HG03520 (cell line): ENCODE data around the gene TAS2R8.
"Not testable (repeated sequence)": the region's sequence is repeated elsewhere in the genome, so short reads cannot be mapped to it uniquely, and the experiment has no call there.

Source experiments
- ATAC-seq: cut with Tn5 transposase; IDR thresholded peaks from one replicate; pipeline ENCODE4 v1.9.1; 2021; ENCODE audit warnings: mild to moderate bottlenecking, moderate library complexity; ENCODE audit not compliant: unreplicated experiment

Gene TAS2R8, protein sequence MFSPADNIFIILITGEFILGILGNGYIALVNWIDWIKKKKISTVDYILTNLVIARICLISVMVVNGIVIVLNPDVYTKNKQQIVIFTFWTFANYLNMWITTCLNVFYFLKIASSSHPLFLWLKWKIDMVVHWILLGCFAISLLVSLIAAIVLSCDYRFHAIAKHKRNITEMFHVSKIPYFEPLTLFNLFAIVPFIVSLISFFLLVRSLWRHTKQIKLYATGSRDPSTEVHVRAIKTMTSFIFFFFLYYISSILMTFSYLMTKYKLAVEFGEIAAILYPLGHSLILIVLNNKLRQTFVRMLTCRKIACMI

DNA sequence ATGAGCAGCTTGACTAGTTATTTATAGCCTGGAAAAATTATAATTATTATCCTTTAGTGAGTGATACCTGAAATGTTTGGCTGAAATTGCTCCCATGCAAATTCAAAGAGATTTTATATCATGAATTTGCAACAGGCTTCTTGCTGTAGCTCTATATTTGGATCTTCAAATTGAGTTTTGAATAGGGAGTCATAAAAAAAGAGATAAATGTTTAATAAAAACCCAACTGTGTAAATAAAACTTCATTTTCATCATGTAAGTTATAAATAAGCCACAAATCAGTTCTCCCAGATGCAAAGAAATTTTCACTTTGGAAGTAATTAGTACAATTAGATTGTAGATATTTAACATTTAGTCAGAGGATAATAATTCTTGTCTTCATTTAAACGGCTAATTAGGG, at the start of gene TAS2R8:
Gene TAS2R8 (minus strand): TSS at position 101 of the 400 bp plus-strand sequence. CDS start 306 bp downstream, outside the sequence.
- no peak for ATAC-seq

DNA sequence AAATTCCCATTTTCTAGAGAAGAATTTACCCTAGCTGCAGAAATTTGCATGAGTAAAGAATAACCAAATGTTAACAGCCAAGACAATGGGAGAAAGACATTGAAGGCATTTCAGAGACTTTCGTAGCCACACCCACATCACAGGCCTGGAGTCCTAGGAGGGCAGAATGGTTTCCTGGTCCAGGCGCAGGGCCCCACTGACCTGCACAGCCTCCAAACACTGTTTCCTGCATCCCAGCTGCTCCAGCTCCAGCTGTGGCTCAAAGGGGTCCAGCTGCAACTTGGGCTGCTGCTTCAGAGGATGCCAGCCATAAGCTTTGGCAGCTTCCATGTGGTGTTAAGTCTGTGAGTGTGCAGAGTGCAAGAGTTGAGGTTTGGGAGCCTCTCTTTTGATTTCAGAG, 48.7 kb upstream of the TAS2R8 start:
- ATAC-seq: no peak

DNA sequence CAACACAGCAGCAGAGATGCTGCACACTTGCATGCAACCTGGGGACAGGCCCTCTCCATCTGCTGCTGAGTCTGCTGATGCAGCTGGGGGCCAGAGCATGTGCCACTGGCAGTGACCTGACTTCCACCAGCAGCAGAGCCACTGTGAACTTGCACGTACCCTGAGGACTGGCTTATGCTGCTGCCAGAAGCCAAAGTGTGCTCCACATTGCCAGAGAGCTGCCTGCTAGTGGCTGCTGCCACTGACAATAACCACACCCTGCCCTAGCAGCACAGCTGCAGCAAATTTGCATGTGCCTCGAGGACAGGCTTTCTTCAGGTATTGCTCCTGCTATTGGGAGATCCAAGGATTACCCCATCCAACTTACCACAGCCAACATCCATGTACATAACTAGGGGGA, 46.7 kb upstream of the TAS2R8 start:
- ATAC-seq: no peak

DNA sequence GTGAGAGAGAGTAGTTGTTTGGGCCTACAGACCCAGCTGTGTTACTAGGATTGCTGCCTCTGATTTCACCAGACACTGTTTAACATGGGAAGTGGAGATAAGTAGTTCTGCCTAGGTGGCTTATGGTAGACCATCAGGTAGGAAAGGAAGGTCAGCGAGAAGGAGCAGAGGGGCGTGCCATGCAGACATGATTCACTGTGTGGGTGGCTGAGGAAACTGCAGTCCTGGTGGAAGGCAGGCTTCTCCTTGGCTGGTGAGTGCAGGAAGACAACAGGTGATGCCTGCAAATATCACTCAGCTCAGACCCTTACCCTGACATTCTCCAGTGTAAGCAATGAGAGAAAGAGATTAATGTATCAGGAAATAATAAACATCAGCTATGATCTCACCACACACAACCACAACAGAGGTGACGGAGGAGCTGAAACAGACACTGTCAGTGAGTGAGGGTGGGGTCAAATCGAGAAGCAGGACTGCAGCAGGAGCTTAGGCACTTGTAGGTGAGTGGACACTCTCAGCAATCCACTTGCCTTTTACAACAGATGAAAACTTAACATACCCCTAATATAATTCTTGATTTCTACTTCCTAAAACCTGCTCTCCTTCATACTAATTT, 44.3 kb upstream of the TAS2R8 start:
- no peak for ATAC-seq

DNA sequence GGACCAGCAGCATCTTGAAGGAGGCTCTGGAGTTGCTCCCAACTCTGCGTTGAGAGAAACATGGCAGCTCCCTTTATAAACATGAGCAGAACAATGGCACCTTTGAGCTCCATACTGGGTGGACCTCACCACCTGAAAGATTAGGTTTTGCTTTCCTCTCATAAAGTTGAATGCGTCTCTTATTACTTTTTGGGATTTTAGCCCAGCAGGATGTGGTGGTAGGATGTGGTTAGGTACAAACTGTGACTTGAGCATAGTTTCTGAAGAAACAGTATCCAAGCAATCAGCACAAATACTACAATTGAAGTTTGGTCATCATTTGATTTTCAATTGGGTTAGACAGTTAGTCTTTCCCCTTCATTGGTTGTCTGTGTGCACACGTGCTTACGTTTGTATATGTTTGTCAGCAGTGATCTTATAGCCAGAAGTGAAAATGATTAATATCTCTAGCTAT, 42.4 kb upstream of the TAS2R8 start, which contains the start of gene PRR4:
Gene PRR4 (minus strand): TSS at position 51 of the 454 bp plus-strand sequence. CDS start 38 bp downstream, at position 13.
- ATAC-seq: no peak

DNA sequence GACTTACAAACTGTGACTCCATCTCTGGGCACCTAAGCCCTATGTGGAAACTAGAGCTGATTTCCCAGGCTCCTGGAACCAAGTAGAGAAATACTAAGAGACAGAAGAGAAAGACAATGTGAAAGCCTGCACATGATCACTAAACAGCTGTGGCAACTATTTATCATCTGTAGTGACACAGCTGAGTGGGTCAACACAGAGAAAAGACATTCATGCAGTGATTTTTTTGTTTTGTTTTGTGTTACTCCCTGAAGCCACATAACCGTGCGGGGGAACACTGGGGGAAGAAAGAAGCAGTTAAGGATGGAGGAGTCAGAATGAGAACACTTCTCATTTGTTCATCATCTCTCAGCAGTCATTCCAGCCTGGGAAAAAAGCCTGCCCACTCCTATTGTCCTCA, 40.7 kb upstream of the TAS2R8 start:
- no peak for ATAC-seq

DNA sequence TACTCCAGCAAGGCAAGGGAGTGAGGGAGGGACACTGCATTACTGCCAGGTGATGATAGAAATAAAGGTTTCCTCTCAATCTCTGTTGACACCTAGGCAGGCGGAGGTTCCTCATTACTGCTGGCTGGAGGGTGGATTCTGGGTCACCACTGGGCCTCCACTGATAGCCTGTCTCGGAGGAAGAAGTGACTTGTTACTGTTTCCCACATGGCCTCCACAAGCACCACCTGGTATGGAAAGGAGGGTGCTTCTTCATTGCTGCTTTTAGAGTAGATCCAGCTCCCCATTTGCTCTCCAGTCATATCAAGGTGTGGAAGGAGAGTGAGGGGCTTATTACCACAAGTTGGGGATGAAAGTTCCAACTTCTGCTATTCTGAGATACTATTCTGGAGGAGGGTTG, 35.8 kb upstream of the TAS2R8 start:
- ATAC-seq: no peak

DNA sequence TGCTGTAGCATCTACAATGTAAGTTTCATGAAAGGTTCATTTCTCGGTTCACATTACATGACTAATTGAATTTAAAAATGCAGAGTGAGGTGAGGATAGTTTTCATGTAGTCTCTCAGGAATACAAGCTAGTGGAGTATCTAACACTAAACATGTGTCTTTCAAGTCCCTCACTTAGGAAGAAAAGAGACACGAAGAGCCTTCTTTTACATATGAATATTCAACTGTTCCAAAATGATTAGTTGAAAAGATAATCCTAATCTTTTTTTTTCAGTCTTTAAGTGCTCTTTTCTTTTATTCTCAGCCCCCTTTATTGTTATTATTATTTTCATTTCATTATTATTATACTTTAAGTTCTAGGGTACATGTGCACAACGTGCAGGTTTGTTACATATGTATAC, 31.4 kb upstream of the TAS2R8 start:
- no peak for ATAC-seq

DNA sequence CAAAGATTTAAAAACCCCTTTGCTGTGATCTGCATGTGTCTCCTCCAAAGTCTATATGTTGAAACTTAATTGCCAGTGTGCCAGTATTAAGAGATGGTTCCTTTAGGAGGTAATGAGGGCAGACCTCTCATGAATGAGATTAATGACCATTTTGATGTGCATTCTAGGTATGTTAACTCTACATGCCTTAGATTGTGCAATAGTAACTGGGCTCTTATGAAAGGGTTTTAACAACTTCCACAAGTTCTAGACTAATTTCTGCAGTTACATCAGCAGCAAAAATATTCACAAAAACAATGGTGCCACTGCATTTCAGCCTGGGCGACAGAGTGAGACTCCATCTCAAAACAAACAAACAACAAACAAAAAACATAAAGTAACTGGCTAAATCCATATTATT, 22.9 kb upstream of the TAS2R8 start:
- no peak for ATAC-seq

DNA sequence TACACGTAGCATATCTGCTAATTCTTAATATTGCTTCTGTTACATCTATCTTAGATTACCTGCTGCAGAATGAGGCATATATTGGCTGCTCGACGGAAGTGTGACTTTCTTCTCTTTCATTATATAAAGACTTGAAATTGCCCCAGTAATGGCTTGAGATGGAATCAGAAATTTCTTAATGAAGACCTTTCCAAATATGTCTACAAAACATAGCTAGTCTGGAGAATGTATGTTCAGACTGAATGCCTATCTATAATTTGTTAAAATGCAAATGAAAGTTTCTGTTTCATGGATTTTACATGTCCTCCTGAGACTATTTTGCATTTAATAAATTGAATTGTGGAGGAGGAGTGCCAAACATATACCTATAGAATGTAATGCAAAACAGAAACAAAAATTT, 19.2 kb upstream of the TAS2R8 start, which contains the start of gene TAS2R10:
Gene TAS2R10 (minus strand): TSS at position 101 of the 400 bp plus-strand sequence. CDS start 89 bp downstream, at position 12.
- no peak for ATAC-seq

DNA sequence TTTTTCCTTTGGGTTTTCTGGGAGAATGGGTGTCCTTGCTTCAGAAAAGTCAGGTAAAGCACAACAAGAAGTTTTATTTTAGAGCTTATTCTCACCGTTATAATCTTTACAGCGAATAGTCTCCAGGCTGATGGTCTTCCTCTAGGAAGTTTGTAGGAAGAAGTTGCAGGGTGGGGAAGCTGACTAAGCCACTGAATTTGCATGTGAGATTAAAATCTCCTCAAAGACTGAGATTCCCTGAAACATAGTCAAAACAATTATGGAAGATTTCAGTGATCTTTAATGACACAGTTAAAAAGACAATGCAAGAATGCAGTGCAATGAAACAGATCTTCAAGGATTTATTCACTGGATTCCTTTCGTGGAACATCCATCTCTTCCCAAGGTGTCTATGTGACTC, 17.9 kb upstream of the TAS2R8 start:
- no peak for ATAC-seq

DNA sequence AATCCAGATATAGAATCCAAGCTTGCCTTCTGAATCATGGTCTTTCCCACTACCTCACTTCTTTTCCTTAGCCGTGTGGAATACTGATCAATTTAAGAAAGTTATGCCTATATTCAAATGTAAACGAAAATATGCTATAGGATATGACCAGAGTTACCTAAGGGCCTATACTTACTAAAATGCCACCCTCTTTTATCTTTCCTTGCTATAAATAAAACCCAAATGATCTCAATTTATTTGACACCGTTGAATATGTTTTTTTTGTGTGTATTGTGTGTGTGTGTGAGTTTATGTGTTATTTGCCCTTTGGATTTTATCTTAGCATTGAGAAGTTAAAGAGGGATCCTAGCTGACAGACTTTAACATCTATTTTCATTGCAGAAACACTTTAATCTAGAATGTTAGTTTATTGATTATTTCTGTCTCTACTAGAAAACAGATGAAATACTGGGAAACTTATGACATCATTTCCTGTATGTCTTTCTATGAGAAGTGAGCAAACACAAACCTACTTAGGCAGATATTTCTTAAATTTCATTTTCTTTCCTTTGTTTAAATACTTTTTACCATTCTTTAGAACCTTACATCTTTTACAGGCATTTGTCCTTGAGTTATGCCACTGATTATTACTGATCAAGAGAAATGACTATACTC, 4.9 kb upstream of the TAS2R8 start:
- no peak for ATAC-seq

DNA sequence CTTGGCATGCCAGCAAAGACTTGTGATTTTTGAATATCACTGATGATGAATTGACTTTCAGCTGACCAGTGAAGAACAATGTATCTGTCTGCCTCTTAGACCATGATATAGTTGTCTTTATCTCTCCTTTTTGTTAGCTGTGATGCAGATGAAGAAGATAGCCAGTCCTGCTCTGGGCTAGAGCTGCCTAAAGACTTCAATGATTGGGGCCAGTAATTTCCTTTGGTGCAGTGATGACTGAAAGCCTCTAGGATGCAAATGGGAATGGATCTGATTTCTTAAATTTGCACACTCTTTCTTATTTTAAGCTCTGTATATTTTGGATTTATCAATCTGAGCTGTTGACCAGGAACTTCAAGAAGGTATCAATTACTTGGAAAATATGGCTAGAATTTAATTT, 3.0 kb upstream of the TAS2R8 start, which contains the start of gene TAS2R9:
Gene TAS2R9 (minus strand): TSS at position 101 of the 400 bp plus-strand sequence. CDS start 93 bp downstream, at position 8.
- ATAC-seq: no peak

DNA sequence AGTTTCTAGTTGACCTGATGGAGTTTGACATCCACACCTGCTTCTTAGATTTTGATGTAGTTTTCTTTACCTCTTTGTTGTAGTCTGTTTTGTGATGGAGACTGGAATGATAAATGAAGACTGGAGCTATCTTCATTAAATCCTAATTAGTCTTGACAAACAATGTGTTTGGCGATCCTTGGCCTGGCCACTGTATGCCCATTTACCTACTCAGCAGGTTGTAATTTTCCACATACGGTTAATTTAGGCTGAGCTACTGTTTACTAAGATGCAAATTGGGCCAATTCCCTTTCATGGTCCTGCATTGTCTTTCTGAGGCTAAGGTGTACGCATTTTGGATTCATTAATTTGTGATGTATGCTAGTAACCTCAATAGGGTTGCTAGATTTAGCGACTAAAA, 4.5 kb downstream of the TAS2R8 start, which contains the start of gene TAS2R7:
Gene TAS2R7 (minus strand): TSS at position 41 of the 400 bp plus-strand sequence. CDS start 57 bp downstream, outside the sequence.
- ATAC-seq: no peak

DNA sequence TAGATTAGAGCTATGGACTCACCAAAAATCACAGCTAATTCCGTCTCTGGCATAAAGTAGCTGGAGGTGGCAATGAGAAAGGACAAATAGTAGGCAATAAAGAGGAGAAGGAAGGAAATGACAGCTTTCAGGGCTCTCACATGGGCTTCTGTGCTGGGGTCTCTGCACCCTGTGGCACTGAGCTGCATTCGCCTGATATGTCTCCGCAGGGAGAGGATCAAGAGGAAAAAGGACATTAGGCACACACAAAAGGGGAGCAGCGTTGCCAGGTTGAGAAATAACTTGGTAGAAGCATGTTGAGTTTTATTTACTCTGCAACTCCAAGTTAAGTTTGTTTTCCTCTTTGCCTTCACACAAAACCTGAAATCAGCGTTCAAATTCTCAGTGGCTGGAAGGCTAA, 5.3 kb downstream of the TAS2R8 start:
- no peak for ATAC-seq

DNA sequence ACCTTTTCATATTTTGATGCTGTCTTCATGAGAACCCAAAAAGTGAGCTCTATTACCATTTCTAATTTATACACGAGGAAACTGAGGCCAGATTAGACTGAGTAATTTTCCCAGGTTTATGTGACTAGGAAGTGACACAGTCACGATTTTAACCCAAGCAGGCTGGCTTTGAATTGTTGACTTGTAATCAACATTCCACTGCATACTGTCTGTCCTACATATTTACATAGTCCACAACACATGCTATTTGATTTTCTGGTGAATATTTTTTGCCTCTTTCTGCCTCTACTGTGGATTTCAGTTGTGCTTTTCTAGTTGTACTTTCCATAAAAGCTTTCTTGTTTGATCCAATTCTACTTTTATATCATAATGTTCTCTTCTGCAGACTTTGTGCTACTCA, 12.9 kb downstream of the TAS2R8 start:
- no peak for ATAC-seq

DNA sequence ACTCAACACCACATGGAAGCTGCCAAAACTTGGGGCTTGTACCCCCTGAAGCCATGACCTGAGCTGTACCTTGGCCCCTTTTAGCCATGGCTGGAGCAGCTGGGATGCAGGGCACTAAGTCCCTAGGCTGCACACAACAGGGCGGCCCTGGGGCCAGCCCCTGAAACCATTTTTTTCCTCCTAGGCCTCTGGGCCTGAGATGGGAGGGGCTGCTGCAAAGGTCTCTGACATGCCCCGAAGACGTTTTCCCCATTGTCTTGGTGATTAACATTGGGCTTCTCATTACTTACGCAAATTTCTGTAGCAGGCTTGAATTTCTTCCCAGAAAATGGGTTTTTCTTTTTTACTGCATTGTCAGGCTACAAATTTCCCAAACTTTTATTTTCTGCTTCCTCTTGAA, 15.3 kb downstream of the TAS2R8 start:
- not testable (repeated sequence) for ATAC-seq

DNA sequence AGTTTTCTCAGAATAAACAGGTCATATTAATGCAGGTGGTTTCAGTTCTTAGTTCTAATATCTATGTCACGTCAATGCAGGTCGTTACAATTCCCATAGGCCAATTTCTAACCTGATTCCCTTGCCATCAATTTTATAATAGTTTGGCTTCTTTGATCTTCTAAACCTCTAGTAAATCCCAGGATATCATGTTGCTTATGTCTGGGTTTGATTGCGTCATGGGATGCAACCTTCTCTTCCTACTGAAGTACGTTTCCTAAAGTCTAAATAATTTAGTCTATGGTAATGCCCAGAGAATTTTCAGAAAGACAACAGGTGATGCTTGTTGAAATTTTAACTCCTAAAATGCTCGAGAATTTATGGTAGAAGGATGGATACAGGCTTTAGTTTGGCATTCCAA, 23.8 kb downstream of the TAS2R8 start:
- ATAC-seq: no peak

DNA sequence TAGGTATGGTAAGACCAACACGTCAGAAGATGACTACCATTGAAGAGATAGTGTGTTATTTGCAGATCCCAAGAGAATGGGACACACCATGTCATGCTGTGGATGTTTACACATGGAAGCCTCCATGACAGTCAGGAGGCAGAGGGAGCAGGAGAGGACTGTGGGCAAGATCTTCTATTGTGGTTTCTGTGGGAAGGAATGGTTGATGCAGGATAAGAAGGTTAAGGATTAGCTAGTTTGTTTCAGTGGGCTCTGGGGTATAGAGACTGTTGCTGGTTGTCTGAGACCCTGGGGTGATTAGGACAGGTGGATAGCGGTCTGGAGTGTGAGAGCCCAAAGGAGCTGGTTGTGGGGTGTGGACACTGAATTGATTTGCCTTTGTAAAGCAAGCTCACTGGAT, 28.0 kb downstream of the TAS2R8 start:
- ATAC-seq: no peak

DNA sequence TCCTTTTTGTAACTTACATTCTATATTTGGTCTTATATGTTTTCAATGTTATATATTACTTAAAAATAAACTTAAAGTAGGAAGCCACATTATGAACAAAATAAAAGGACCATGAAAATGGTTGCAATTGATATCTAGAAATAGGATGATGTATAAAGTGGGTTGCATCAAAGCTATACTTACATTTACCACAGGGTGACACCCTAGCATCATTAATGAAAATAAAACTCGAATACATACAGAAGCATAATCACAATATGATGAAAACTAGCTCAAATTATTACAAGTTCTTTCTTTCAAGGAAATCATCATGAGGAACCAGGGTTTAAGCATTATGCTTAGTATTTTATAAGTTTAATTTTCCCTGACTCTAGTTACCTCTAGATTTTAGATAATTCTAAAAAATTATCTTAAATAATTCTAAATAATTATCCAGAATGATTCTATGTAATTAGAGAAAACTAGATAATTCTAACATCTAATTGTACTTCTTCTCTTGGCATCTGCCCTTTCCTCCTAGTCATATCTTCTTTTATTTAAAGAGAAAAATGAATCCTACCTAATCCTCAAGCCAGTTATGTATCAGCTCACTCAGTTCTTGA, 35.9 kb downstream of the TAS2R8 start:
- no peak for ATAC-seq

DNA sequence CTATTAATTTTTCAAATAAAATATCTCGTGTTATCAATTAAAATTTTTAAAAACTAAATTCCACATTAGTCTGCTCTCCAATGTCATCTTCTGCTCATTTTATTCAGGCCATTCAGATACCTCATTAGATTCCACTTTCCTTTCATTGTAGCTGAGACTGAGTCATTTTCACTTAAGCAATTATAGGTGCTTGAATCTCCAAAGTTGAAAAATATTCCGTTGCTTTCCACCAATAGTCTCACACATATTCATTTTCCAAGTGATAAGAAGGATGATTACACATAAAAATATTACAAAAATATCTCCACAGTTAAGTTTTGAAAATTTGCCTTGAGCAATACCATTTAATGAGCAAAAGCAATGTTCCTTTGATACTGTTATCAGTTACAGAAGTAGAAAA, 47.4 kb downstream of the TAS2R8 start:
- no peak for ATAC-seq
